ENCODE results near the gene KCNK7. TPM values are rescaled to one million over a fixed set of nuclear protein-coding genes. Genes with fewer than 3 reads are reported as not detected.

The KCNK7 gene
- total RNA-seq, 2 experiments from 2014 or later = 4.9 to 5.0 TPM

DNA sequence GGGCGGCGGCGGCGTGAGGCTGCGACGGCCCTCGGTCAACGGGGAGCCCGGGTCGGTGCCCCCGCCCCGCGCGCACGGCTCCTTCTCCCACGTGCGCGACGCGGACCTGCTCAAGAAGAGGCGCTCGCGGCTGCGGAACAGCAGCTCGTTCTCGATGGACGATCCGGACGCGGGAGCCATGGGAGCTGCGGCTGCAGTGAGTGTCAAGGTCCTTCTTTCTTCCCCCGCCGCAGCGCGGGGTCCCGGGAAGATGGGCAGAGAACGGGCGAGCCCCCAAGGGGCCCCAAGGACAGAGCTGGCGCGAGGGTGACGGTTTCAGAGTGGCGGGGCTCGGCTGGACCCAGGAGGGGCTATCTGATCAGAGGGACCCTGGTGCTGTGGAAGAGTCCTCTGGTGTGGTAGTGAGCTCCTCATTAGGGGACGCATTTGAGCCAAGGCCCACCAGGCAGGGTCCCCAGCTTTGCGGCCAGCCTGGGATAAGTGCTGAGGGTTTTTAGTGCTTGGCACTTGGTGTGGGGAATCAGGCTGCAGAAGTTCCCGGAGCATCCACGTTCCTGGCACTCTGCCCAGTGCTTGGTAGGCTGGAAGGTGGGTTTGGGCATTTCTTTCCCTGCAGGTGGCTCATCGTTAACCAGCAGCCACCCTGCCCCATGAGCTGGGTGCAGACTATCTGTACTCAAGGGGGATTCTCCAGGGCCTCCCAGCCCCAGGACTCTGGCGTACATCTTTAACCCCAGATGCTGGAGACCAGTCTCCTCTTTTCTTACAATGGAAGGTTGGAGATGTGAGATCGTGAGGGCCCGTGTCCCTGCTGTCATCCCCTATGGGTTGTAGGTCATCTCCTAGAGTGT is 10.0 kb downstream of the KCNK7 start:
- H3K4me3 ChIP-seq (ENCODE audit: low read length) = no peak overlapping the region
- peaks cover 17% of the 10 kb centered on the region for H3K4me1 Mint-ChIP-seq (ENCODE audit: low read depth)

DNA sequence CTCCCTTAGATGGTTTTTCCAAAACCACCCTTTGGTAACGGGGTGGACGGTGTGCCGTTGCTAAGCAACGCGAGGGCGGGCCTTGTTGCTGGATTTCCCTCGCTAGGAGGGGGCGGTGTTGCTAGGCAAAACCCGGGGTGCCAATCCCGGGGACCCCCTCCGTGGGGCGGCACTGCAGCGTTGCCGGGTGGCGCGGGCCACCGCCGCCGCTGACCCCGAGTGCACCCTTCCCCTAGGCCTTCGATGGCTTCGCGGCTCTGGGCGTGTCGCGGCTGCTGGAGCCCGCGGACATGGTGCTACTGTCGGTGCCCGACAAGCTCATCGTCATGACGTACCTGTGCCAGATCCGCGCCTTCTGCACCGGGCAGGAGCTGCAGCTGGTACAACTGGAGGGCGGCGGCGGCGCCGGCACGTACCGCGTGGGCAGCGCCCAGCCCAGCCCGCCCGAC is 10.9 kb downstream of the KCNK7 start:
- ChIA-PET CTCF (no interaction called here), POLR2A (no interaction called here)
- Mint-ChIP-seq H3K4me3 (no peak overlapping the region), H3K9me3 (no peaks in the 10 kb centered on the region), H3K27me3 (no peaks in the 10 kb centered on the region), H3K36me3 (ENCODE audit: low read depth) (peaks cover 61% of the 10 kb centered on the region), H3K4me1 (ENCODE audit: low read depth) (peaks cover 17% of the 10 kb centered on the region), H3K27ac (no peak overlapping the region)
- Histone ChIP-seq H3K27ac (ENCODE audit: low read depth in 1 of 2, low read length in 2 of 2) (no peak overlapping the region), H3K9me3 (ENCODE audit: control insufficient read depth in 1 of 2, insufficient read depth in 1 of 2, low read length in 2 of 2) (no peaks in the 10 kb centered on the region), H3K36me3 (ENCODE audit: insufficient read depth, low read length) (peaks cover 61% of the 10 kb centered on the region), H3K4me3 (ENCODE audit: low read length) (no peak overlapping the region), H3K4me1 (ENCODE audit: insufficient read depth, low read length) (peaks cover 37% of the 10 kb centered on the region), H3K27me3 (ENCODE audit: control insufficient read depth in 1 of 2, insufficient read depth in 2 of 2, low read length in 2 of 2) (no peaks in the 10 kb centered on the region)
- TF ChIP-seq, protein P1, sequence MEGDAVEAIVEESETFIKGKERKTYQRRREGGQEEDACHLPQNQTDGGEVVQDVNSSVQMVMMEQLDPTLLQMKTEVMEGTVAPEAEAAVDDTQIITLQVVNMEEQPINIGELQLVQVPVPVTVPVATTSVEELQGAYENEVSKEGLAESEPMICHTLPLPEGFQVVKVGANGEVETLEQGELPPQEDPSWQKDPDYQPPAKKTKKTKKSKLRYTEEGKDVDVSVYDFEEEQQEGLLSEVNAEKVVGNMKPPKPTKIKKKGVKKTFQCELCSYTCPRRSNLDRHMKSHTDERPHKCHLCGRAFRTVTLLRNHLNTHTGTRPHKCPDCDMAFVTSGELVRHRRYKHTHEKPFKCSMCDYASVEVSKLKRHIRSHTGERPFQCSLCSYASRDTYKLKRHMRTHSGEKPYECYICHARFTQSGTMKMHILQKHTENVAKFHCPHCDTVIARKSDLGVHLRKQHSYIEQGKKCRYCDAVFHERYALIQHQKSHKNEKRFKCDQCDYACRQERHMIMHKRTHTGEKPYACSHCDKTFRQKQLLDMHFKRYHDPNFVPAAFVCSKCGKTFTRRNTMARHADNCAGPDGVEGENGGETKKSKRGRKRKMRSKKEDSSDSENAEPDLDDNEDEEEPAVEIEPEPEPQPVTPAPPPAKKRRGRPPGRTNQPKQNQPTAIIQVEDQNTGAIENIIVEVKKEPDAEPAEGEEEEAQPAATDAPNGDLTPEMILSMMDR (IDR thresholded peaks at IDR 0.05) = no peak
- ATAC-seq (ENCODE audit: poor library complexity) = no peak
- DNase-seq = no peak
- intact Hi-C loops (cut with DNase I, micrococcal nuclease) = no loop called here

More for the DNA sequence above, 10.0 kb downstream of the KCNK7 start:
- Mint-ChIP-seq H3K36me3 (ENCODE audit: low read depth) (peaks cover 58% of the 10 kb centered on the region), H3K9me3 (no peaks in the 10 kb centered on the region), H3K27ac (no peak overlapping the region), H3K4me3 (no peak overlapping the region), H3K27me3 (no peaks in the 10 kb centered on the region)
- intact Hi-C loops (cut with DNase I, micrococcal nuclease) = no loop called here
- peaks cover 33% of the 10 kb centered on the region for H3K4me1 ChIP-seq (ENCODE audit: insufficient read depth, low read length)
- H3K9me3 ChIP-seq (ENCODE audit: control insufficient read depth in 1 of 2, insufficient read depth in 1 of 2, low read length in 2 of 2) = no peaks in the 10 kb centered on the region
- ChIA-PET POLR2A (interaction anchor here (0.6 to 3.3 kb wide), 5 partner anchors 8 to 67 kb away, joined by 3 to 27 read pairs (median 8); partner anchors contain the start of genes EHBP1L1, FAM89B and ZNRD2), CTCF (interaction anchor here (1.0 to 5.6 kb wide), 2 partner anchors 34 to 43 kb away, joined by 4 to 86 read pairs; no protein-coding TSS in a partner anchor)
- H3K27me3 ChIP-seq (ENCODE audit: control insufficient read depth in 1 of 2, insufficient read depth in 2 of 2, low read length in 2 of 2) = no peaks in the 10 kb centered on the region
- TF ChIP-seq, protein P1 (IDR thresholded peaks at IDR 0.05) = no peak
- no peak overlapping the region for H3K27ac ChIP-seq (ENCODE audit: low read depth in 1 of 2, low read length in 2 of 2)
- peaks cover 61% of the 10 kb centered on the region for H3K36me3 ChIP-seq (ENCODE audit: insufficient read depth, low read length)
- DNase-seq = no peak
- no peak for ATAC-seq (ENCODE audit: poor library complexity)

DNA sequence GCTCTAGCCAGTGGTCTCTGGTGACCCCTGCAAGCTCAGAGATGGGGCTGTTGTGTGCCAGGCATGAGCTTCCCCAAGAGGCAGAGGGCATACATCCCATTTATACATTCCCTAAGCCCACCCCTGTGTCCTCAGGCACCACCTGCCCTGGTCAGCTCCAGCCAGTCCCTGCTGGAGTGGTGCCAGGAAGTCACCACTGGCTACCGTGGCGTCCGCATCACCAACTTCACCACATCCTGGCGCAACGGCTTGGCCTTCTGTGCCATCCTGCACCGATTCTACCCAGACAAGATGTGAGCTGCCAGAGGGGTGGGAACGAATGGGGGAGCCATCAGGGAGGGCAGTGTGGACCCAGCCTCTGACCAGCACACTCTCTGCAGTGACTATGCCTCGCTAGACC is 11.5 kb downstream of the KCNK7 start:
- Histone ChIP-seq H3K27ac (ENCODE audit: low read depth in 1 of 2, low read length in 2 of 2) (no peak overlapping the region), H3K36me3 (ENCODE audit: insufficient read depth, low read length) (peaks cover 67% of the 10 kb centered on the region), H3K4me1 (ENCODE audit: insufficient read depth, low read length) (peaks cover 35% of the 10 kb centered on the region), H3K27me3 (ENCODE audit: control insufficient read depth in 1 of 2, insufficient read depth in 2 of 2, low read length in 2 of 2) (no peaks in the 10 kb centered on the region), H3K4me3 (ENCODE audit: low read length) (no peak overlapping the region), H3K9me3 (ENCODE audit: control insufficient read depth in 1 of 2, insufficient read depth in 1 of 2, low read length in 2 of 2) (no peaks in the 10 kb centered on the region)
- H3K4me3 Mint-ChIP-seq = no peak overlapping the region
- H3K27me3 Mint-ChIP-seq = no peaks in the 10 kb centered on the region
- TF ChIP-seq, protein P1 (IDR thresholded peaks at IDR 0.05) = no peak
- H3K36me3 Mint-ChIP-seq (ENCODE audit: low read depth) = peaks cover 62% of the 10 kb centered on the region
- ChIA-PET CTCF (no interaction called here), POLR2A (interaction anchor here (1.0 kb wide), 1 partner anchor 10 kb away, joined by 3 read pairs; no protein-coding TSS in a partner anchor)
- no peak overlapping the region for H3K27ac Mint-ChIP-seq
- DNase-seq = no peak
- H3K9me3 Mint-ChIP-seq = no peaks in the 10 kb centered on the region
- intact Hi-C loops (cut with DNase I, micrococcal nuclease) = no loop called here
- no peak for ATAC-seq (ENCODE audit: poor library complexity)
- H3K4me1 Mint-ChIP-seq (ENCODE audit: low read depth) = peaks cover 17% of the 10 kb centered on the region
